Pancreas (tissue), 10 donors: ENCODE results near the gene ITGB3BP. TPM values are rescaled to one million over a fixed set of nuclear protein-coding genes. Genes with fewer than 3 reads are reported as not detected.

Experiments used
- ATAC-seq, 4 donors: fragments of 200-7000 bp; cut with Tn5 transposase; one replicate each; pipeline versions ENCODE4 v1.8.0 to v1.9.1; 2020; ENCODE audit warnings: mild to moderate bottlenecking in 4 of 4, moderate library complexity in 4 of 4
- DNase-seq, 6 donors: peaks; one replicate each; pipeline ENCODE4 v3.0.0-alpha.2; 2020
- FAIRE-seq: peaks from 2 replicates; lab custom pipeline; 2012; peaks lifted over from hg19 to GRCh38; lab: Jason Lieb, UNC
- H3K27ac ChIP-seq, 4 donors: fragments of 200-600 bp; sonication (generic); 1 replicate in 3 of 4; 2 replicates in 1 of 4; pipeline versions ENCODE4 v1.5.0 to v1.8.0; 2020
- H3K27me3 ChIP-seq, 4 donors: fragments of 200-600 bp; one replicate each; pipeline ENCODE4 v1.8.0; 2021
- H3K36me3 ChIP-seq, 3 donors: fragments of 200-600 bp; sonication (generic) in 1 of 3; one replicate each; pipeline versions ENCODE4 v1.5.0 to v1.8.0; 2020 to 2021
- H3K4me1 ChIP-seq, 3 donors: fragments of 200-600 bp; one replicate each; pipeline ENCODE4 v1.8.0; 2021
- H3K4me3 ChIP-seq, 4 donors: fragments of 200-600 bp; sonication (generic) in 2 of 4; one replicate each; pipeline versions ENCODE4 v1.5.0 to v1.8.0; 2020 to 2021
- H3K9me3 ChIP-seq, 4 donors: fragments of 200-600 bp; one replicate each; pipeline ENCODE4 v1.8.0; 2021
- WGBS, 2 donors: extraction: QIAGEN DNeasy Blood & Tissue Kit; methylation state at CpG; one replicate each; pipeline ENCODE4 v1.1.7; 2013; 5-methylcytosine and 5-hydroxymethylcytosine counted together
- intact Hi-C, 3 donors: fragments of 100-400 bp; cut with DNase I; formaldehyde crosslinking; loops; one replicate each; pipeline versions ENCODE4 v1.11.1 to v1.14.2; 2022
- polyA plus RNA-seq, 2 donors: library from polyadenylated mRNA; stranded (reverse); fragments of 200-250 nt; gene quantifications; one replicate each; pipeline ENCODE4 v1.2.3, GENCODE V29; 2013
- total RNA-seq, 6 donors: library from RNA; stranded (reverse); fragmentation: NEBNext Ultra II Directional in 4 of 6; extraction: Animal tissue kit (Norgen Biotek cat#: 25700) in 4 of 6; gene quantifications; one replicate each; pipeline versions ENCODE4 v1.2.1 to v1.2.4, GENCODE V29; 2021 to 2023
- TF ChIP-seq, protein P1 (sequence below), 4 donors: fragments of 200-600 bp; sonication (generic) in 3 of 4; IDR thresholded peaks; one replicate each; pipeline versions ENCODE4 v1.5.0 to v1.8.0; 2021; ENCODE audit warnings: antibody characterized with exemption in 4 of 4
- donor health status: healthy with polysubstance abuse.
- donor health status: DM: no; HTN: no; CAD: no; lungs with moderate emphysema.
- donor health status: DM: no; HTN: no; CAD: no.
- donor health status: control.
- donor health status: control.
- donor health status: Bipolar disorder and iron deficiency.
- donor health status: DM: yes; HTN: yes; CAD: no.
- donor health status: DM: no; HTN: no; CAD: no.
- donor health status: DM: no; HTN: no; CAD: no.
- donor health status: DM: yes; HTN: yes; CAD: no.

Gene ITGB3BP
- total and polyA plus RNA-seq, 8 donors = 4.3 to 18.0 (median 8.0) TPM

GRCh38 chr1:63466759-63467158 is 56.3 kb downstream of the ITGB3BP start:
- Histone ChIP-seq H3K27me3 (no peaks in the 10 kb centered on the region), H3K36me3 (no peaks in the 10 kb centered on the region), H3K27ac (no peak overlapping the region), H3K4me3 (no peak overlapping the region), H3K4me1 (no peaks in the 10 kb centered on the region), H3K9me3 (no peaks in the 10 kb centered on the region)
- intact Hi-C loops = no loop called here
- TF ChIP-seq, protein P1, sequence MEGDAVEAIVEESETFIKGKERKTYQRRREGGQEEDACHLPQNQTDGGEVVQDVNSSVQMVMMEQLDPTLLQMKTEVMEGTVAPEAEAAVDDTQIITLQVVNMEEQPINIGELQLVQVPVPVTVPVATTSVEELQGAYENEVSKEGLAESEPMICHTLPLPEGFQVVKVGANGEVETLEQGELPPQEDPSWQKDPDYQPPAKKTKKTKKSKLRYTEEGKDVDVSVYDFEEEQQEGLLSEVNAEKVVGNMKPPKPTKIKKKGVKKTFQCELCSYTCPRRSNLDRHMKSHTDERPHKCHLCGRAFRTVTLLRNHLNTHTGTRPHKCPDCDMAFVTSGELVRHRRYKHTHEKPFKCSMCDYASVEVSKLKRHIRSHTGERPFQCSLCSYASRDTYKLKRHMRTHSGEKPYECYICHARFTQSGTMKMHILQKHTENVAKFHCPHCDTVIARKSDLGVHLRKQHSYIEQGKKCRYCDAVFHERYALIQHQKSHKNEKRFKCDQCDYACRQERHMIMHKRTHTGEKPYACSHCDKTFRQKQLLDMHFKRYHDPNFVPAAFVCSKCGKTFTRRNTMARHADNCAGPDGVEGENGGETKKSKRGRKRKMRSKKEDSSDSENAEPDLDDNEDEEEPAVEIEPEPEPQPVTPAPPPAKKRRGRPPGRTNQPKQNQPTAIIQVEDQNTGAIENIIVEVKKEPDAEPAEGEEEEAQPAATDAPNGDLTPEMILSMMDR (IDR thresholded peaks at IDR 0.05) = no peak
- DNase-seq (no peak), FAIRE-seq (no peak), ATAC-seq (no peak)
- WGBS, 2 donors = 94 to 95% methylated on average over 3 of the region's 3 CpGs

- FAIRE-seq = no peak
- TF ChIP-seq, protein P1 (IDR thresholded peaks at IDR 0.05) = no peak
- intact Hi-C loops = no loop called here
- Histone ChIP-seq H3K4me3 (no peak overlapping the region), H3K4me1 (no peaks in the 10 kb centered on the region), H3K27me3 (no peaks in the 10 kb centered on the region), H3K9me3 (no peaks in the 10 kb centered on the region), H3K36me3 (no peaks in the 10 kb centered on the region), H3K27ac (no peak overlapping the region)
- no peak for ATAC-seq
- WGBS, 2 donors = 81 to 84% methylated on average over 7 of the region's 7 CpGs
- DNase-seq = no peak
Measured at GRCh38 chr1:63466181-63466580, 56.8 kb downstream of the ITGB3BP start.

GRCh38 chr1:63463248-63463647 is 59.8 kb downstream of the ITGB3BP start:
- no peak overlapping the region for H3K27ac ChIP-seq
- intact Hi-C loops = no loop called here
- FAIRE-seq (no peak), DNase-seq (no peak), ATAC-seq (no peak)
- no peak overlapping the region for H3K4me3 ChIP-seq
- no peaks in the 10 kb centered on the region for H3K36me3 ChIP-seq
- H3K27me3 ChIP-seq = no peaks in the 10 kb centered on the region
- WGBS, 2 donors = 89 to 90% methylated on average over 3 of the region's 3 CpGs
- no peaks in the 10 kb centered on the region for H3K4me1 ChIP-seq
- TF ChIP-seq, protein P1 (IDR thresholded peaks at IDR 0.05) = no peak
- no peaks in the 10 kb centered on the region for H3K9me3 ChIP-seq

GRCh38 chr1:63461661-63462230 is 61.3 kb downstream of the ITGB3BP start:
- Histone ChIP-seq H3K4me3 (no peak overlapping the region), H3K4me1 (no peaks in the 10 kb centered on the region), H3K36me3 (no peaks in the 10 kb centered on the region), H3K9me3 (no peaks in the 10 kb centered on the region), H3K27ac (no peak overlapping the region), H3K27me3 (no peaks in the 10 kb centered on the region)
- TF ChIP-seq, protein P1 (IDR thresholded peaks at IDR 0.05) = no peak
- 90 to 99% methylated on average over 1 of the region's 1 CpG for WGBS, 2 donors
- no peak for FAIRE-seq
- ATAC-seq = no peak
- intact Hi-C loops = no loop called here
- no peak for DNase-seq

GRCh38 chr1:63458750-63459149 is 64.3 kb downstream of the ITGB3BP start:
- no peaks in the 10 kb centered on the region for H3K36me3 ChIP-seq
- TF ChIP-seq, protein P1 (IDR thresholded peaks at IDR 0.05) = no peak
- no peaks in the 10 kb centered on the region for H3K9me3 ChIP-seq
- no peak overlapping the region for H3K27ac ChIP-seq
- H3K27me3 ChIP-seq = no peaks in the 10 kb centered on the region
- H3K4me1 ChIP-seq = no peaks in the 10 kb centered on the region
- H3K4me3 ChIP-seq = no peak overlapping the region
- no peak for DNase-seq
- FAIRE-seq = no peak
- no peak for ATAC-seq
- intact Hi-C loops = no loop called here
